VCaP (cell line): ENCODE results near the gene SLC30A4.

ENCODE experiments used
- H3K27ac ChIP-seq: fragments of 450-650 bp; 2 replicates; pipeline ENCODE4 v1.5.1; 2017
- TF ChIP-seq, protein P1 (sequence below): fragments of 450-650 bp; conservative IDR thresholded peaks from 2 replicates; pipeline ENCODE4 v1.5.1; 2017; ENCODE audit warnings: mild to moderate bottlenecking, moderate library complexity

SLC30A4 gene

DNA sequence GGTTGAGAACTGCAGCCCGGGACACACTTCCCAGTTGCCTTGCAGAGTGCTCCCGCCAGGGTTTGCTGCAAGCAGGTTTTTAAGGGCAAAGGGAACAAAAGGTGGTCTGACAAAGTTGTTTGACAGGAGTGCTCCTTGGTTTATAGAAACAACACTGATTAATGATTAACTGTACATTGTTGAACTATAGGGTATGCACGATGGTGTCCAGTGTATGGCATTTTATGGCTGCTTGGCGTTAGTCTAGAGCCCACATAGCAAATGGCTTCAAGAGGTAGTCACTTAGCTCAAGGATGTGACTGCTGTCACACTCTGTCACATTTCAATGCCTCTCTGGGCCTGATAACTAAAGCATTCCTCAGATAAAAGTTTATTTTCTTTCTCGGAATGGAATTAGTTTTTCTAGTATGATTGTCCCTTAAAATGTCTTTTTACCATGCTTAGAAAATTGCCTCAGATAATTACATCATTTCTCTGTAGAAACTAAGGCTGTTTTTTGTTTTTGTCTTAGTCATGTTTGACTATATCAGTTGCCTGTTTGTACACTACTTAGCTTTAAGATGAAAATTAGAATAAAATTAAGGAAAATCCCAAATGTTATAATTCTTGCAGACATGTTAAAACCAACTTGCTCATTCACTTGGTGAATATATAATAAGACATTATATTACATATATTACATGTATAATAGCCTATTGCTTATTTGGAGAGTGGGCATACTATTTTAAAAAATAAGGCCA, 82.9 kb downstream of the SLC30A4 start:
- H3K27ac ChIP-seq: peak overlapping the region; percentile 31; the same call in 1 of the 2 replicates
- TF ChIP-seq, protein P1, sequence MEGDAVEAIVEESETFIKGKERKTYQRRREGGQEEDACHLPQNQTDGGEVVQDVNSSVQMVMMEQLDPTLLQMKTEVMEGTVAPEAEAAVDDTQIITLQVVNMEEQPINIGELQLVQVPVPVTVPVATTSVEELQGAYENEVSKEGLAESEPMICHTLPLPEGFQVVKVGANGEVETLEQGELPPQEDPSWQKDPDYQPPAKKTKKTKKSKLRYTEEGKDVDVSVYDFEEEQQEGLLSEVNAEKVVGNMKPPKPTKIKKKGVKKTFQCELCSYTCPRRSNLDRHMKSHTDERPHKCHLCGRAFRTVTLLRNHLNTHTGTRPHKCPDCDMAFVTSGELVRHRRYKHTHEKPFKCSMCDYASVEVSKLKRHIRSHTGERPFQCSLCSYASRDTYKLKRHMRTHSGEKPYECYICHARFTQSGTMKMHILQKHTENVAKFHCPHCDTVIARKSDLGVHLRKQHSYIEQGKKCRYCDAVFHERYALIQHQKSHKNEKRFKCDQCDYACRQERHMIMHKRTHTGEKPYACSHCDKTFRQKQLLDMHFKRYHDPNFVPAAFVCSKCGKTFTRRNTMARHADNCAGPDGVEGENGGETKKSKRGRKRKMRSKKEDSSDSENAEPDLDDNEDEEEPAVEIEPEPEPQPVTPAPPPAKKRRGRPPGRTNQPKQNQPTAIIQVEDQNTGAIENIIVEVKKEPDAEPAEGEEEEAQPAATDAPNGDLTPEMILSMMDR: no peak

DNA sequence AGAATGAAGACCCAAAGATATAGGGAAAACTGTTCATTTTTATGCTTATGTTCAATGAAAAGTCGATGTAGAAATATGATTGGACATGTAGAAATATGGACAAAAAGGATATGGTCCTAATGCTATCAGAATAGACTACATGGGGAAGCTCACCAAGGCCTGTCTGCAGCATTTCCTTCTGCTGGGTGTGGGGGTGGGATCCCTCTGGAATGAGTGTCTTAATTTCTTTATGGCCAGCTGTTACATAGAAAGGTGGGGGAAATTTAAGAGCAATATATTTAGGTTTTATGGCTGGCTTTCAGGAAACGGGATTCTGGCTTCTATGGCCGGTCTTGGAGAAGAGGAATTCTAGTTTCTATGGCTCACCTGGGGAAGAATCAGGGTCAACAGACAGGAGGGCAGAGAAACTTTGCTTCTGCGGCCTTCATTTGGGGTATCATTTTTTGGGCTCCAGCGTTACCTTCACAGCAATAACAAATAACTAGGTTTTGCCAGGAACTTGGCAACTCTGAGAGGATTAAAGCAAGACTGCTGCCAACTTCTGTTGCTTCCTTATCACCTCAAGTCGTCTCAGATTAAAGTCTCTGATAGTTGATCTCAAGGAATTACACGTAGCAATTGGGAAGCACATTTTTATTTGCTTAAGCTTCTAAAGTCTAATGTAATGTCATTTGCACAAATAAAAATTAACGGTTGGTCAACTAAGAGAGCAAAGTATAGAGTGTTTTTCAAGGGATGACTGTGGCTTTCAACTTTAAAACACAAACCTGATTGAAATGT, 87.2 kb downstream of the SLC30A4 start:
- H3K27ac ChIP-seq: peak overlapping the region; percentile 82
- TF ChIP-seq, protein P1: no peak

DNA sequence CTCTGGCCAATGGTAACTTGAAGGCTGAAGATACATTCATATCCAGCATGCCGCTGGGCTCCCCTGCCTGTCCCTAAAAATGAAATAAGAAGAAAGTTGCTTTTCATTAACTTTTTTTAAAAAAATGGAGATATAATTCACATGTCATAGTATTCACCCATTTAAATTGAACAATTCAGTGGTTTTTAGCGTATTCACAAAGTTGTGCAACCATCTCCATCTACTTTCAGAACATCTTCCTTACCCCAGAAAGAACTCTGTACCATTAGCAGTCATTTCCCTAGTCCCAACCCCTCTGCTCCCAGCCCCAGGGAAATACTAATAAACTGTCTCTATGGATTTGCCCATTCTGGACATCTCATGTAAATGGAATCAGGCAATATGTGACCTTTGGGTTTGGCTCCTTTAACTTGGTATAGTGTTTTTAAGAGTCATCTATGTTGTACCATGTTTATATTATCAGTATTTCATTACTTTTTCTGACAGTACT, 88.4 kb downstream of the SLC30A4 start:
- TF ChIP-seq, protein P1: no peak

DNA sequence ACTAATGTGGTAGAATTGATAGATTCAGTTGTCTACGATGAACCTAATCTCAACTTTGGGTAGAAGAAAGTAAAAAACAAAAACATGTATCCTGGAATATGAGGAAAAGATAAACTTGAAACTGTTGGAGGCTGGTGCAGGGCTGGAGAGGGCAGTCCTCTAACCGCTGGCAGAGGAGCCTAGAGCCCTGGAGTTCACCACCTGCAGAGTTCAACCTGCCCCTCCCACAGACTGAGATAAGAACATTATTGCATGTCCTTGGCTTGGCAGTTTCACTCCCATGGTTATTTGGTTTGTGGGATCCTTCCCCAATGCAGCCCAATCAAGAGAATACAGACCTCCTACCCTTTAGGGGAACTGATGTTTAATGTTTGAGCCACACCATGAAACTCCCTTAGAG, 91.0 kb downstream of the SLC30A4 start:
- TF ChIP-seq, protein P1: no peak
- H3K27ac ChIP-seq: no peak overlapping the region

More for the DNA sequence above, 88.4 kb downstream of the SLC30A4 start:
- H3K27ac ChIP-seq: peak overlapping the region; percentile 82

DNA sequence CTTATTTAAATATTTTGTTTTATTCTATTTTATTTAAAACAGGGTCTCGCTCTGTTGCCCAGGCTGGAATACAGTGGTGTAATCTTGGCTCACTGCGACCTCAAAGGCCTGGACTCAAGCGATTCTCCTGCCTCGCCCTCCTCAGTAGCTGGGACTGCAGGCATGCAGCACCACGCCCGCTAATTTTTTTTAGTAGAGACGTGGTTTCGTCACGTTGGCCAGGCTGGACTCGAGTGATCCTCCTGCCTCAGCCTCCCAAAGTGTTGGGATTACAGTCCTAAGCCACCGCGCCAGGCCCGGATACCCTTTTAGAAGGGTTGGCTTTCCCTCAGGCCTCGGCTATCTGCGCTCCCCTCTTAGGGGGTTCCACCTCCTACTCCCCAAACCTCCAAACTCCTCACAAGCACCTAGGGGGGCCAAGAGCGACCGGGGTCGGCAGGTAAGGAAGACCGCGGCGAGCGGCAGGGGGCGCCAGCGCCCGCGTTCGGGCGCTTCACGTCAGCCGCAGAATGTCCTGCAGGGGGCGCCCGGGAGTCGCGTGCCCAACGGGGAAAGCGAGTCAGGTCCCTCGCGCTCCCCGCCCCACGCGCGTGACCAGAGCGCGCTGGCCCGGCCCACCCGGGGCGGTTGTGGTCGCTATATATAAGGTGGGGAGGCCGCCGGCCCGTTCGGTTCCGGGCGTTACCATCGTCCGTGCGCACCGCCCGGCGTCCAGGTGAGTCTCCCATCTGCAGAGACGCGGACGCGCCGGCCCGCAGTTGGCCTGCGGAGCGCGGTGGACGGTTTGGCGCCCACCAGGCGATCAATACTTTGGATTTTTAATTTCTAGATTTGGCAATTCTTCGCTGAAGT, 92.4 kb downstream of the SLC30A4 start:
- TF ChIP-seq, protein P1: peak; percentile 99
- peak overlapping the region; percentile 40; the same call in 1 of the 2 replicates for H3K27ac ChIP-seq
